ENCODE results near the gene FAM120B. TPM values are rescaled to one million over a fixed set of nuclear protein-coding genes. Genes with fewer than 3 reads are reported as not detected.

Gene FAM120B
- total and polyA plus RNA-seq, 2 of the 4 experiments (the other 2 are of a cell fraction) = 15.3 to 28.0 TPM

DNA sequence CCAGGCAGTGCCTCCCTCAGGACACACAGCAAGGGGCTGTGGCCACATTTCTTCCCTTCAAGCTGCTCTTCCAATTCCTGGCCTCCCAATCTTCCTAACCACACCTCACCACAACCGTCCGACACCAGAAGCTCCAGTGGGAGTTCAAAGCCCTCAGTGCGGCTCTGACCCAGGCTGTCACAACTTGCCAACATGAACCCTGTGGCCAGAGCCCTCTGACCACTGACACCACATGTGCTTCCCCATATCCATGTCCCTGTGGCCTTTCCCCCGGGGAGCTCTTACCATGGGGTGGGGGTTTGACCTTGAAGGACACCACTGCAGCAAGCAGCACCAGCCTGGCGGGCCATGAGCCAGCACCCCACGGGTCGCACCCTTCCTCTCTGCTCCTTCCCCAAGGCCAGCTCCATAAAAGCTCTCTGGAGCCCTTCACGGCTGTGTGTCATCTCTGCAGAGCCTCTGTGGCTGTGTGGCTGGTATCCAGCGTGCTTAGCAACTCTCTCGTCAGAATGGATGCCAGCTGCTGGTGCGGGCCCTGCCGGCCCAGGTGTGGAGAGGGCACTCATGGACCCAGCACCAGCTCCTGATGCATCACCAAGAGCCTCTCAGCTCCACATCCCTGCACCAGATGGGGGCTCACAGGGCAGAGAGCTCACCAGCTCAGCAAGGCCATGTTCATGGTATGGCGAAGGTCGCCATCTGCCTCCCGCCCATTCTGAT, 140.4 kb downstream of the FAM120B start:
- H3K4ac ChIP-seq (ENCODE audit: low read depth, low read length) = no peak overlapping the region
- H3K27me3 ChIP-seq (ENCODE audit: control insufficient read depth, insufficient read depth, low read length) = no peaks in the 10 kb centered on the region
- no peaks in the 10 kb centered on the region; the same call in 1 of the 2 replicates for H3K9me3 ChIP-seq (ENCODE audit: control insufficient read depth, insufficient read depth, low read length)
- no peak overlapping the region for H2BK120ac ChIP-seq (ENCODE audit: low read depth, low read length)
- no peak overlapping the region for H4K8ac ChIP-seq (ENCODE audit: low read depth in 2 of 2, low read length in 2 of 2)
- H2AK9ac ChIP-seq (replicated peaks; ENCODE audit: low read depth, low read length, poor library complexity) = no peak overlapping the region
- H3K4me3 ChIP-seq (ENCODE audit: insufficient read depth, low read depth, low read length) = no peak overlapping the region
- H2AK5ac ChIP-seq (ENCODE audit: low read depth, low read length) = no peak overlapping the region
- H3K4me2 ChIP-seq (ENCODE audit: low read depth, low read length) = no peak overlapping the region
- in situ Hi-C loops (cut with MboI; ENCODE audit: low sequenced_read_pairs) = no loop called here
- H3K56ac ChIP-seq (ENCODE audit: extremely low read depth, insufficient read depth, low read length) = no peak overlapping the region
- no peak overlapping the region for H2BK15ac ChIP-seq (ENCODE audit: low read depth, low read length)
- H3K36me3 ChIP-seq (ENCODE audit: control insufficient read depth, insufficient read depth, low read length) = no peaks in the 10 kb centered on the region
- ATAC-seq (ENCODE audit: low read depth) (no peak), DNase-seq (no peak)
- H3K18ac ChIP-seq (ENCODE audit: low read depth, low read length) = no peak overlapping the region
- no peak overlapping the region for H3K27ac ChIP-seq (ENCODE audit: insufficient read depth, low read length)
- H4K91ac ChIP-seq (ENCODE audit: insufficient read depth, low read depth, low read length) = no peak overlapping the region
- H2AFZ ChIP-seq (replicated peaks; ENCODE audit: low read length, poor library complexity) = no peak overlapping the region
- H4K20me1 ChIP-seq (ENCODE audit: insufficient read depth, low read length) = no peaks in the 10 kb centered on the region
- no peaks in the 10 kb centered on the region for H3K79me1 ChIP-seq (ENCODE audit: low read depth in 1 of 2, low read length in 2 of 2)
- dilution Hi-C loops (cut with HindIII; ENCODE audit: low sequenced_read_pairs, unreplicated experiment) = no loop called here
- no peak overlapping the region for H2BK5ac ChIP-seq (ENCODE audit: low read depth, low read length, poor library complexity, severe bottlenecking)
- POLR2A ChIA-PET (ENCODE audit: unreplicated experiment) = no interaction called here
- no peaks in the 10 kb centered on the region for H3K4me1 ChIP-seq (ENCODE audit: control insufficient read depth, insufficient read depth, low read length)
- no peak overlapping the region for H2BK20ac ChIP-seq (ENCODE audit: low read depth, low read length)
- H3K14ac ChIP-seq (replicated peaks; ENCODE audit: low read depth, low read length) = no peak overlapping the region
- intact Hi-C loops (cut with micrococcal nuclease) = no loop called here
- H3K9me1 ChIP-seq (ENCODE audit: insufficient read depth, low read length) = no peaks in the 10 kb centered on the region; the same call in 1 of the 2 replicates
- CTCF ChIA-PET = no interaction called here
- TF ChIP-seq RCOR1 (IDR thresholded peaks at IDR 0.05; ENCODE audit: insufficient replicate concordance, low read length) (no peak), CEBPB (IDR thresholded peaks at IDR 0.05; ENCODE audit: low read depth, low read length) (no peak), SMC3 (IDR thresholded peaks at IDR 0.05; ENCODE audit: low read depth, low read length) (no peak), MAZ (IDR thresholded peaks at IDR 0.05; ENCODE audit: borderline replicate concordance, low read depth, low read length) (no peak), BHLHE40 (IDR thresholded peaks at IDR 0.05; ENCODE audit: low read depth, low read length) (no peak), MAFK (IDR thresholded peaks at IDR 0.05; ENCODE audit: low read depth, low read length) (no peak), NFE2L2 (IDR thresholded peaks at IDR 0.05; ENCODE audit: low read depth, low read length) (no peak), POLR2A (IDR thresholded peaks at IDR 0.05; ENCODE audit: low read depth, low read length) (no peak), RFX5 (IDR thresholded peaks at IDR 0.05; ENCODE audit: low read depth, low read length) (no peak), CHD1 (IDR thresholded peaks at IDR 0.05; ENCODE audit: low read depth, low read length) (no peak), FOS (IDR thresholded peaks at IDR 0.05; ENCODE audit: low read depth, low read length) (no peak), RAD21 (IDR thresholded peaks at IDR 0.05; ENCODE audit: low read length) (no peak), MXI1 (IDR thresholded peaks at IDR 0.05; ENCODE audit: borderline replicate concordance, low read depth, low read length) (no peak)
- TF ChIP-seq, protein P1, sequence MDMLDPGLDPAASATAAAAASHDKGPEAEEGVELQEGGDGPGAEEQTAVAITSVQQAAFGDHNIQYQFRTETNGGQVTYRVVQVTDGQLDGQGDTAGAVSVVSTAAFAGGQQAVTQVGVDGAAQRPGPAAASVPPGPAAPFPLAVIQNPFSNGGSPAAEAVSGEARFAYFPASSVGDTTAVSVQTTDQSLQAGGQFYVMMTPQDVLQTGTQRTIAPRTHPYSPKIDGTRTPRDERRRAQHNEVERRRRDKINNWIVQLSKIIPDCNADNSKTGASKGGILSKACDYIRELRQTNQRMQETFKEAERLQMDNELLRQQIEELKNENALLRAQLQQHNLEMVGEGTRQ (IDR thresholded peaks at IDR 0.05; ENCODE audit: low read depth, low read length) = no peak
- TF ChIP-seq, protein P2, sequence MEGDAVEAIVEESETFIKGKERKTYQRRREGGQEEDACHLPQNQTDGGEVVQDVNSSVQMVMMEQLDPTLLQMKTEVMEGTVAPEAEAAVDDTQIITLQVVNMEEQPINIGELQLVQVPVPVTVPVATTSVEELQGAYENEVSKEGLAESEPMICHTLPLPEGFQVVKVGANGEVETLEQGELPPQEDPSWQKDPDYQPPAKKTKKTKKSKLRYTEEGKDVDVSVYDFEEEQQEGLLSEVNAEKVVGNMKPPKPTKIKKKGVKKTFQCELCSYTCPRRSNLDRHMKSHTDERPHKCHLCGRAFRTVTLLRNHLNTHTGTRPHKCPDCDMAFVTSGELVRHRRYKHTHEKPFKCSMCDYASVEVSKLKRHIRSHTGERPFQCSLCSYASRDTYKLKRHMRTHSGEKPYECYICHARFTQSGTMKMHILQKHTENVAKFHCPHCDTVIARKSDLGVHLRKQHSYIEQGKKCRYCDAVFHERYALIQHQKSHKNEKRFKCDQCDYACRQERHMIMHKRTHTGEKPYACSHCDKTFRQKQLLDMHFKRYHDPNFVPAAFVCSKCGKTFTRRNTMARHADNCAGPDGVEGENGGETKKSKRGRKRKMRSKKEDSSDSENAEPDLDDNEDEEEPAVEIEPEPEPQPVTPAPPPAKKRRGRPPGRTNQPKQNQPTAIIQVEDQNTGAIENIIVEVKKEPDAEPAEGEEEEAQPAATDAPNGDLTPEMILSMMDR (conservative IDR thresholded peaks at IDR 0.05; ENCODE audit: low read depth, low read length) = no peak
- TF ChIP-seq, protein P3, sequence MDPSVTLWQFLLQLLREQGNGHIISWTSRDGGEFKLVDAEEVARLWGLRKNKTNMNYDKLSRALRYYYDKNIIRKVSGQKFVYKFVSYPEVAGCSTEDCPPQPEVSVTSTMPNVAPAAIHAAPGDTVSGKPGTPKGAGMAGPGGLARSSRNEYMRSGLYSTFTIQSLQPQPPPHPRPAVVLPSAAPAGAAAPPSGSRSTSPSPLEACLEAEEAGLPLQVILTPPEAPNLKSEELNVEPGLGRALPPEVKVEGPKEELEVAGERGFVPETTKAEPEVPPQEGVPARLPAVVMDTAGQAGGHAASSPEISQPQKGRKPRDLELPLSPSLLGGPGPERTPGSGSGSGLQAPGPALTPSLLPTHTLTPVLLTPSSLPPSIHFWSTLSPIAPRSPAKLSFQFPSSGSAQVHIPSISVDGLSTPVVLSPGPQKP (IDR thresholded peaks at IDR 0.05; ENCODE audit: borderline replicate concordance, low read depth, low read length) = no peak
- 50% methylated on average over 1 of the region's 15 CpGs; no CpG with 5 or more reads in 1 of the 2 experiments for WGBS, 2 experiments (ENCODE audit: extremely low coverage in 2 of 2, insufficient read length in 1 of 2)
- H3K9ac ChIP-seq (ENCODE audit: low read depth, low read length) = no peak overlapping the region
- H4K5ac ChIP-seq (ENCODE audit: low read depth, low read length) = no peak overlapping the region
- no TSS peak for BruUV-seq (replicated peaks)
- H3K23ac ChIP-seq (ENCODE audit: low read depth, low read length) = no peak overlapping the region
